Epithelial cell of proximal tubule (primary cell): ENCODE measurements around the gene SETBP1. TPM values are rescaled to one million over a fixed set of nuclear protein-coding genes. Genes with fewer than 3 reads are reported as not detected.

ENCODE experiments used
- DNase-seq: peaks from one replicate; pipeline ENCODE4 v3.0.0-alpha.2; 2011; ENCODE audit warnings: low read depth
- H3K4me3 ChIP-seq: 2 replicates; pipeline ENCODE4 v1.5.1; 2011; ENCODE audit warnings: low read depth, mild to moderate bottlenecking, low read length
- total RNA-seq: library from RNA; depleted of rRNA; stranded (reverse); fragments of >200 nt; gene quantifications from 2 replicates; pipeline ENCODE4 v1.2.3, GENCODE V29; 2015
- TF ChIP-seq, protein P1 (sequence below): conservative IDR thresholded peaks from 2 replicates; pipeline ENCODE4 v1.5.1; 2012; ENCODE audit warnings: low read depth, mild to moderate bottlenecking, low read length

Gene SETBP1
- total RNA-seq, 1 donor from 2014 or later: 2.4 TPM

DNA sequence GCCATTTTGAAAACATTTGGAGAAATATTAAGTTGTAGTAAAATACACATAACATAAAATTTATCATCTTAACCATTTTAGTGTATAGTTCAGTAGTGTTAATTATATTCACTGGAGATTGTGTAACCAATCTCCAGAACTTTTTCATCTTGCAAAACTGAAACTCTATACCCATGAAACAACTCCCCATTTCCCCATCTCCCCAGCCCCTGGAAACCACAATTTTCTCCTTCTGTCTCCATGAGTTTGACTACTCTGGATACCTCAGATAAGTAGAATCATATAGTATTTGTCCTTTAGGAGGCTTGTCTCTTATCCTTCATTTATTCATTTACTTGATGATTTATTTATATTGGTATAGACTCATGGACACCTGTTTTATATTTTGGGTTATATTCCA lies 392.9 kb downstream of the SETBP1 start:
- H3K4me3 ChIP-seq: no peak overlapping the region
- TF ChIP-seq, protein P1, sequence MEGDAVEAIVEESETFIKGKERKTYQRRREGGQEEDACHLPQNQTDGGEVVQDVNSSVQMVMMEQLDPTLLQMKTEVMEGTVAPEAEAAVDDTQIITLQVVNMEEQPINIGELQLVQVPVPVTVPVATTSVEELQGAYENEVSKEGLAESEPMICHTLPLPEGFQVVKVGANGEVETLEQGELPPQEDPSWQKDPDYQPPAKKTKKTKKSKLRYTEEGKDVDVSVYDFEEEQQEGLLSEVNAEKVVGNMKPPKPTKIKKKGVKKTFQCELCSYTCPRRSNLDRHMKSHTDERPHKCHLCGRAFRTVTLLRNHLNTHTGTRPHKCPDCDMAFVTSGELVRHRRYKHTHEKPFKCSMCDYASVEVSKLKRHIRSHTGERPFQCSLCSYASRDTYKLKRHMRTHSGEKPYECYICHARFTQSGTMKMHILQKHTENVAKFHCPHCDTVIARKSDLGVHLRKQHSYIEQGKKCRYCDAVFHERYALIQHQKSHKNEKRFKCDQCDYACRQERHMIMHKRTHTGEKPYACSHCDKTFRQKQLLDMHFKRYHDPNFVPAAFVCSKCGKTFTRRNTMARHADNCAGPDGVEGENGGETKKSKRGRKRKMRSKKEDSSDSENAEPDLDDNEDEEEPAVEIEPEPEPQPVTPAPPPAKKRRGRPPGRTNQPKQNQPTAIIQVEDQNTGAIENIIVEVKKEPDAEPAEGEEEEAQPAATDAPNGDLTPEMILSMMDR: no peak
- no peak for DNase-seq

DNA sequence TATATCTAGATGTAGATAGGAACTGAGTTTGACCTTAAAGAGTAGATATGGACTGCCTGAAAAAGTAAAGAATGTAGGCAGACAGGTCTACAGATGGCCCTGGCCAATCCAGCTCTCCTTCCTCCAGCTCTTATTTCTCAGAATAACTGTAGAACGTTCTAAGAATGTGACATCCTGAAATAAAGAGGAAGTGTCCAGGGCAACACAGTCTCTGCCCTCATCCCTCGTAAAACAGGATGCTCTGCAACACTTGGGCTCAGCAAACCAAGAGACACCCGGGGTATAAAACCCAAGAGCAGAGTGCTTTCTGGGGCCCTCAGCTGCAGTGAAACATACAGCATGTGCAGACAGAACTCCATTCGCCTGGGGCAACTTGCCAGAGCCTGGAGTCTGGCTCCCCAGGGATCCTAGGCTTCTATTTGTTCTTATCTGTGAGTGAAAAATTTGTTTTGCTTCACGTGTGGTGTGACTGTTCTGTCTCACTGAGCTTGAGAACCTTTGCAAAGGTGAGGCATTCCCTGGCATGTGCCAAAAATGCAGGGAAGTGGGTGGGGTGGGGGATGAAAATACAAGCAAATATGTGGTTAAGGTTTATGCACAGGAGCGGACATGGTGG lies 401.0 kb downstream of the SETBP1 start:
- H3K4me3 ChIP-seq: no peak overlapping the region
- DNase-seq: no peak
- TF ChIP-seq, protein P1: no peak

DNA sequence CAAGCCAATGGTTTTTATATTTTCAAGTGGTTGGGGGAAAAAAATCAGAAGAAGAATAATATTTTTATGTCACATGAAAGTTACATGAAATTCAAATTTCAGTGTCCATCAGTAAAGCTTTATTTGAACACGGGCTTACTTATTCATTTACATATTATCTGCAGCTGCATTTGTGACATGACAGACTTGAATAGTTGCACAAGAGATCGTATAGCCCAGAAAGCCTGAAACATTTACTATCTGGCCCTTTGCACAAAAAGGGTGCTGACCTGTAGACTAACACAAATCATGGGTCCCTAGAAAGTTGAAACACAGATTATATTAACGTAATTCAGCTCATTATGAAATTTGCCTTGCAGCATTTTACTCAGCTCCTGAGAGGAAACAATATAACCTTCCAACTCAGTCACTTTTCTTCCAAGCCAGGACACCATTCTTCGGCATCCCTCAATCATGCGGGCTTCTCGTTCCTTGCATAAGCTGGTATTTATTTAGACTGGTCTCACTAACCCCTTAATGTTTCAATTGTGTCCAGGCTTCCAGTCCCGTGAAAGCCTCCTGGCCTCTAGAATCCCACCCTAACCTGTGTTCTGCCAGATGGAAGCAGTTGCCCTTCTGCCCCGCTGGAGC lies 402.7 kb downstream of the SETBP1 start:
- TF ChIP-seq, protein P1: no peak
- H3K4me3 ChIP-seq: no peak overlapping the region
- no peak for DNase-seq

DNA sequence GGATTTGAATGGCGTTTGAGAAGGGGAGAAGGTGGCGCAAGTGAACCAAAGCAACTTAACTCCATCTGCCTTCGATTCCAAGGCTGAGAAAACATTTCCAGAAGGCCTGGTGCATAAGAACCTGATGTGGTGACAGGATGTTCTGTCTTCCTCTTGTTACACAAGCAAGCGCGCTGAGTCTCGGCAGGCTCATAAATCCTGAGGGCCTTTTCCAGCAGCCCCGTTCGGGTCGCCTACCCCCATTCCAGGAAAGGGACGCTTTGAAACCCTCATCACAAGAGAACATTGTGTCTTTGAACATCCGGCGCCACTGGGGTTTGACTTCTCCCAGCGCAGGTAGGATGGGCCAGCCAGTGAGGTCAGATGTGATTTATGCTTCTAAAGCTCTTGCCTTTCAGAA lies 403.5 kb downstream of the SETBP1 start:
- TF ChIP-seq, protein P1: no peak
- H3K4me3 ChIP-seq: no peak overlapping the region
- no peak for DNase-seq

DNA sequence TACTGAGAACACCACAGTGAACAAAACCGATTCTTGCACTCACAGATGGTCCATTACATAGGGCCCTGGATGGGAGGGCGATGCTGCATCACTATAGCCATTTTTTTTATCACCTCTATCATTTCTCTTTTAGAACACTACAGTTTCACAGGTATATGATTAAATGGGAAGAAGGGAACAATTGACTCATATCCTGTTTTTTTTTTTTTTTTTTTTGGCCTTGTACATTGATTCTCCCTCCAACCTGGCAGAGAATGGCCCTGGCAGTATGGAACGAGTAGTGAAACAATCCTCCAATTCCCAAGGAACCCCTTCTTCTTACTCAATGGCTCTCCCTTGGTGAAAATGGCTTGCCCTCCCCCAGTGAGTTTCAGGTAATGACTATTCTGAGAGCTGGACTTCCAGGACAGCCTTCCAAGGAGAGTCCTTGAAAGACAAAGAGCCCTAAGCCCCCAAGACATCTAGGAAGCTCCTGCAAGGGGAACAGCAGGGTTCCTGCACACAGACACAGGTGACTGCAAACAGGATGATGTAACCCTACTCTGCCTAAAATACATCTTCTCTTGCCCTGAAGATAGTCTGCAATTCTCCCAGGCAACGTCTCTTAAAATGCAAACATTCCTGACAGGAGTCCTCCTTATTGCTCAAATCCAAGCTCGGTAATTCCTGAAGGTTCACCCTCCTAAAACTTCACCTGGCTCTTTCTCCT lies 405.4 kb downstream of the SETBP1 start:
- DNase-seq: no peak
- TF ChIP-seq, protein P1: no peak

DNA sequence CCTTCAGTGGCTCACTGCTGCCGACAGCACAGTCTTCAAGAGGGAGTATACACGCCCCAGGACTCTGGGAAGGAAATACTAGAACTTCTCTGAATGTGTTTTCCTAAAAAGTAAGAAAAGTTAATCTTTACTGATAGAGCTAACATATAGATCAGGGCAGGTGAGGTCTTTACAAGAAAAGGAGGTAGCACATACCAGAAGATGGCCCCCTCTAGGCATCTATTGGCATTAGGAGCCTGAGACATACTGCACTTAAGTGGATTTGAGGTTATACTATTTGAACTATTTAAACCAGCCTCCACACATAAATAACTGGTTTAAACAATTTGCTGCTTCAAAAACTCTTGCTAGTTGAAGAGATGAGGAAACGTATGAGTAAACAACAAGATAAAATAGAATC lies 406.1 kb downstream of the SETBP1 start:
- TF ChIP-seq, protein P1: no peak
- no peak overlapping the region for H3K4me3 ChIP-seq
- DNase-seq: no peak

More for the DNA sequence above, 405.4 kb downstream of the SETBP1 start:
- H3K4me3 ChIP-seq: no peak overlapping the region
